ENCODE measurements around the gene SMURF1. TPM values are rescaled to one million over a fixed set of nuclear protein-coding genes. Genes with fewer than 3 reads are reported as not detected.

Gene SMURF1
- total RNA-seq, 2 donors from 2014 or later = 16.9 to 31.3 TPM

DNA sequence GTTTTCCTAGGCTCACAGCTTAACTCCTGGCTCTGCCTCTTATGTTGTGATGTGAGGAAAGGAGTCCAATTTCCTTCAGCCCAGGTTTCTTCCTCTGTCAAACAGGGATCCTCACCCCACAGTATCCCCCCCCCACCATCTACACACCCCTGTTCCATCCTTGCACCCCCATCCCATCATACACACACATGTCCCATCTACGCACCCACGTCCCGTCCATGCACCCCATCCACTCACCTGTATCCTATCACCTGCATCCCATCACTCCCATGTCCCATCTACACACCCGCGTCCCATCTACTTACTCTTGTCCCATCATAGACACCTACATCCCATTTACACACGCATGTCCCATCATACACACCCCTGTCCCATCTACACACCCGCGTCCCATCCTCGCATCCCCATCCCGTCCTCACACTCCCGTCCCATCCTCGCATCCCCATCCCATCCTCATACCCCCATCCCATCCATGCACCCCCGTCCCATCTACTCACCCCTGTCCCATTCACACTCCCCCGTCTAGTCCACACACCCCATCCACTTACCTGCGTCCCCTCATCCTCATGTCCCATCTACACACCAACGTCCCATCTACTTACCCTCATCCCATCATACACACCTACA, 148.3 kb downstream of the SMURF1 start:
- no peak for DNase-seq
- Histone ChIP-seq H3K27ac (no peak overlapping the region), H3K36me3 (replicated peaks in 1 of 2; ENCODE audit: insufficient read depth in 1 of 2, low read depth in 2 of 2) (peaks cover 0 to 42% of the 10 kb centered on the region in 2 donors), H3K4me3 (no peak overlapping the region), H3K27me3 (no peaks in the 10 kb centered on the region), H3K9me3 (no peaks in the 10 kb centered on the region), H3K4me1 (no peaks in the 10 kb centered on the region)
- TF ChIP-seq POLR2A (IDR thresholded peaks at IDR 0.05) = no peak
- TF ChIP-seq, protein P1, sequence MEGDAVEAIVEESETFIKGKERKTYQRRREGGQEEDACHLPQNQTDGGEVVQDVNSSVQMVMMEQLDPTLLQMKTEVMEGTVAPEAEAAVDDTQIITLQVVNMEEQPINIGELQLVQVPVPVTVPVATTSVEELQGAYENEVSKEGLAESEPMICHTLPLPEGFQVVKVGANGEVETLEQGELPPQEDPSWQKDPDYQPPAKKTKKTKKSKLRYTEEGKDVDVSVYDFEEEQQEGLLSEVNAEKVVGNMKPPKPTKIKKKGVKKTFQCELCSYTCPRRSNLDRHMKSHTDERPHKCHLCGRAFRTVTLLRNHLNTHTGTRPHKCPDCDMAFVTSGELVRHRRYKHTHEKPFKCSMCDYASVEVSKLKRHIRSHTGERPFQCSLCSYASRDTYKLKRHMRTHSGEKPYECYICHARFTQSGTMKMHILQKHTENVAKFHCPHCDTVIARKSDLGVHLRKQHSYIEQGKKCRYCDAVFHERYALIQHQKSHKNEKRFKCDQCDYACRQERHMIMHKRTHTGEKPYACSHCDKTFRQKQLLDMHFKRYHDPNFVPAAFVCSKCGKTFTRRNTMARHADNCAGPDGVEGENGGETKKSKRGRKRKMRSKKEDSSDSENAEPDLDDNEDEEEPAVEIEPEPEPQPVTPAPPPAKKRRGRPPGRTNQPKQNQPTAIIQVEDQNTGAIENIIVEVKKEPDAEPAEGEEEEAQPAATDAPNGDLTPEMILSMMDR (IDR thresholded peaks at IDR 0.05) = no peak
- WGBS, 2 donors = 91 to 96% methylated on average over 16 of the region's 16 CpGs
- intact Hi-C loops (cut with DNase I) = no loop called here
- ATAC-seq = no peak

DNA sequence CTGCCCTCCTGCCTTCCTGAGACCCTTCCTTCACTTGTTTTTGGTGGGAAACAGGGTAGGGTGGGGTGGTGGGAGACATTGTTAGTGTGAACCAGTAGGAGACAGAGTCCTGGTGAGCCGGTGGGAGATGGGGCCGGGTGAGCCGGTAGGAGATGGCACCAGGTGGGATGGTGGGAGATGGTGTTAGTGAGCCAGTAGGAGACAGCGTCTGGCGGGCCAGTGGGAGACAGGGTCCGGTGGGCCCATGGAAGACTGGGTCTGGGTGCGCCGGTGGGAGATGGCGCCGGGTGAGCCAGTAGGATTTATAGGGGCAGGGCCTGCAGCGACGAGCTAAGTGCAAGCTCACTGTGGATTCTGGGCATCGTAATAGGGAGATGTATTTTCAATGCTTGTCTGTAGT, 148.8 kb downstream of the SMURF1 start:
- no peak for DNase-seq
- no peaks in the 10 kb centered on the region for H3K27me3 ChIP-seq
- H3K4me3 ChIP-seq = no peak overlapping the region
- H3K36me3 ChIP-seq (replicated peaks in 1 of 2; ENCODE audit: insufficient read depth in 1 of 2, low read depth in 2 of 2) = peaks cover 0 to 44% of the 10 kb centered on the region in 2 donors
- intact Hi-C loops (cut with DNase I) = no loop called here
- H3K27ac ChIP-seq = no peak overlapping the region
- H3K9me3 ChIP-seq = no peaks in the 10 kb centered on the region
- no peaks in the 10 kb centered on the region for H3K4me1 ChIP-seq
- TF ChIP-seq, protein P1 (IDR thresholded peaks at IDR 0.05) = no peak
- no peak for TF ChIP-seq POLR2A (IDR thresholded peaks at IDR 0.05)
- WGBS, 2 donors = 94 to 98% methylated on average over 13 of the region's 13 CpGs
- ATAC-seq = no peak

DNA sequence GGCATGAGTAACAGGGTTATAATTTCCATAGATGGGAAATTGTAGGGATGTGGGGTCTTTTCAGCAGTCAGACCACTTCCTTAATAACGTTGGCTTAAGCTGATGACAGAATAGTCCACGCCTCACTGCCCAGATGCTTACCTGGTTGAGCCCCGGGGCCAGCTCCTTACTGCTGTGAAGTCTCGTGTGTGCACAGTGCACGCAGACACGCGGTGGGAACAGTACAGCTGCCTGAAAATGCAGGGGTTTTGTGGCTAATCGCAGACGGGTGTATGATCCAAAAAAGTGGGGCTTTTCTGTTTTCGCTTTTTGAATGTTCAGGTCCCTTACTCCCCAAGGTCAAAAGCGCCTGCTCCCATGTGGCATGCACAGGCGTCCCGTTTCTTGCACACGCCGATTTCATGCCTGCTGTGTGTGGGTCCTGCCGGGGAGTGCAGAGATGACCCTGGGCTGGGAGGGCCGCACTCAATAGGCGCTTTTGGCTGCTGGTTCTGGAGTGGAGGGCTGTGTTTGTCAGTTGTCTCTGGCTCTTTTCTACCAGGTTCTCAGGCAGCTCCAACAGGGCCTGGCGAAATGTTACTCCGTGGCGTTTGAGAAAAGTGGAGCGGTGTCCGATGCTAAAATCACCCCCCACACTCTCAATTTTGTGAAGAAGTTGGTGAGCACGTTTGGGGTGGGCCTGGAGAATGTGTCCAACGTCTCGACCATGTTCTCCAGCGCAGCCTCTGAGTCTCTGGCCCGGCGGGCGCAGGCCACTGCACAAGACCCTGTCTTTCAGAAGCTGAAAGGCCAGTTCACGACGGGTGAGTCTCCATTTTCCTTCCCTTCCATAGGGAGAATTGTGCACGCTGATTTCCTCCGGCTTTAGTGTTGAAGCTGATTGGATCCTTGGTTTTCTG, 149.6 kb downstream of the SMURF1 start:
- DNase-seq (no peak), ATAC-seq (no peak)
- WGBS, 2 donors = 87 to 90% methylated on average over 29 to 31 of the region's 34 CpGs
- Histone ChIP-seq H3K36me3 (replicated peaks in 1 of 2; ENCODE audit: insufficient read depth in 1 of 2, low read depth in 2 of 2) (peaks cover 3 to 52% of the 10 kb centered on the region in 2 donors), H3K4me3 (no peak overlapping the region), H3K27ac (no peak overlapping the region), H3K27me3 (no peaks in the 10 kb centered on the region), H3K9me3 (no peaks in the 10 kb centered on the region), H3K4me1 (no peaks in the 10 kb centered on the region)
- TF ChIP-seq POLR2A (IDR thresholded peaks at IDR 0.05) = no peak
- TF ChIP-seq, protein P1 (IDR thresholded peaks at IDR 0.05) = no peak
- intact Hi-C loops (cut with DNase I) = no loop called here

DNA sequence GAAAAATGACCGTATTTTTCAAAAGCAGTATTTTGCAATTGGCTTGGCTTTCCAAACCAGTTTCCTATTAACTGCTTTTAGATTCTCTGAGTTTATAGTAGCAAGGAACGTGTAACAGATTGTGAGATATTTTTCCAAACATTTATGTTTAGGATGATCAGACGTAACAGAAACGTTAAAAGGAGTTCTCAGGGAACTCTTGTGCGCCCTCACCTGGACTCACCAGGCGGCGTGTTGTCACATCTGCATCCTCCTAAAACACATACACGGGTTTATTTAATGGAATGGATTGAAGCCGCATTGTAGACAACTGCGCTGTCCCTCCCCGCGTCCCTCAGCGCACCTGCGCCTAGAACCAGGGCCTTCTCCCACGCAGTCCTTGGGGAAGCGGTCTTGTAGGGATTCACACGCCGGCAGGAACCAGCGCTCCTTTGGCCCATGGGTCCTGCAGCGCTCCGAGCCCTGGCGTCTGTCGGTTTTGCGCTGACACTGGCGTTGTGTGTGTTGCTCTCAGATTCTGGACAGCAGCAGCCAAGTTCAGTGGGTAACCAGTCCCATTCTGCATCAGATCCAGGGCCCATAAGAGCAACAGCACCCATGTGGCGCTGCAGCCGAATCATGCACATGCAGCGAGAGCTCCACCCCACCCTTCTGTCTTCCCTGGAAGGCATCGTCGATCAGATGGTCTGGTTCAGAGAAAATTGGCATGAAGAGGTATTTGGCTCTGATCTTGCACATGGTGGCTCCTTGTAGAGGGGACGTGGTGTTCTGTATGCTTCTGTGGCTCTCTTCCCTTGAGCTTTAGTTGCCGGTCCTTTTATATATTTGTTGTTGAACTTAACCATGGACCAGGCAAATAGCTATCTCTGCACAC, 150.6 kb downstream of the SMURF1 start:
- no peaks in the 10 kb centered on the region for H3K27me3 ChIP-seq
- ATAC-seq (no peak), DNase-seq (no peak)
- intact Hi-C loops (cut with DNase I) = no loop called here
- no peaks in the 10 kb centered on the region for H3K4me1 ChIP-seq
- H3K9me3 ChIP-seq = no peaks in the 10 kb centered on the region
- peaks cover 13 to 56% of the 10 kb centered on the region in 2 donors for H3K36me3 ChIP-seq (replicated peaks in 1 of 2; ENCODE audit: insufficient read depth in 1 of 2, low read depth in 2 of 2)
- 90 to 92% methylated on average over 28 to 32 of the region's 32 CpGs for WGBS, 2 donors
- TF ChIP-seq POLR2A (IDR thresholded peaks at IDR 0.05) = no peak
- TF ChIP-seq, protein P1 (IDR thresholded peaks at IDR 0.05) = no peak
- H3K4me3 ChIP-seq = no peak overlapping the region
- H3K27ac ChIP-seq = no peak overlapping the region

All from body of pancreas (tissue), 4 donors.